Activated T-helper 1 cell treated with anti-CD3 and anti-CD28 coated beads, Interleukin-2, amount 50 U/mL, for 16 hours (primary cell): ENCODE results near the gene OR2L8.

ENCODE experiments used
- DNase-seq, 2 donors: peaks; one replicate each; pipeline ENCODE4 v3.0.0-alpha.2; 2020; ENCODE audit warnings: low read depth in 1 of 2, low spot score in 1 of 2

Gene OR2L8, protein sequence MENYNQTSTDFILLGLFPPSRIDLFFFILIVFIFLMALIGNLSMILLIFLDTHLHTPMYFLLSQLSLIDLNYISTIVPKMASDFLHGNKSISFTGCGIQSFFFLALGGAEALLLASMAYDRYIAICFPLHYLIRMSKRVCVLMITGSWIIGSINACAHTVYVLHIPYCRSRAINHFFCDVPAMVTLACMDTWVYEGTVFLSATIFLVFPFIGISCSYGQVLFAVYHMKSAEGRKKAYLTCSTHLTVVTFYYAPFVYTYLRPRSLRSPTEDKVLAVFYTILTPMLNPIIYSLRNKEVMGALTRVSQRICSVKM

DNA sequence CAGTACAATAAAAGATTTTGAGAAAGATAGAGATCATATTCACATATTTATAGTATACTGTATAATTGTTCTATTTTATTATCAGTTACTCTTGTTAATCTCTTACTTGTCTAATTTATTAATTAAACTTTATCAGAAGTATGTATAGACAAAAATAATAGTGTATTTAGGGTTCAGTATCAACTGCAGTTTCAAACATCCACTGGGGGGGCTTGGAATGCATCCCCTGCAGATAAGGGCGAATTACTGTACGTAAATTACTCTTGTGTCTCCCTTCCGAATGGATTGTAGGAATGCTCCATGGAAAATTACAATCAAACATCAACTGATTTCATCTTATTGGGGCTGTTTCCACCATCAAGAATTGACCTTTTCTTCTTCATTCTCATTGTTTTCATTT lies at the start of gene OR2L8:
Gene OR2L8 (plus strand): TSS at position 301 of the 400 bp plus-strand sequence. CDS start 0 bp downstream, at position 301.
- DNase-seq: no peak

DNA sequence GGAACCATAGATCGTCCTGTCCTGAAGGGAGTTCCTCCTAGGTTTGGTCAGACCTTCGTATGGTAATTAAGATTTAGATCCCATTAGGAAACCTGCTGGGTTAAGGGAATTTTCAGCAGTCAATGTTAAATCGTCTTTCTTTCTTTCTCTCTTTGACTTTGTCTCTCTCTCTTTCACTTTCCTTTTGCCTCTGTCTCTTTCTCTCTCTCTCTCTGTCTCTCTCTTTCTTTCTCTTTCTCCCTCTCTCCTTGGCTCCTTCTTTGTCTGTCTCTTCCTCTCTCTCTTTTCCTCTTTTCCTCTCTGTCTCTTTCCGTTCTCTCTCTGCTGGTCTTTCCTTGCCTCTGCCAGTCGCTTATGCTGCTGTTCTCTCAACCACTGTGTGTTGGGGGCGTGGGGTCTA lies 44.5 kb upstream of the OR2L8 start:
- DNase-seq: no peak

- DNase-seq: no peak
These were observed 43.5 kb upstream of the OR2L8 start for GRCh38 chr1:247905181-247905580.

- DNase-seq: no peak
These were observed 42.7 kb upstream of the OR2L8 start for GRCh38 chr1:247905910-247906503.

- no peak for DNase-seq
These were observed 42.1 kb upstream of the OR2L8 start for GRCh38 chr1:247906504-247907047.

- DNase-seq: no peak
These were observed 39.9 kb upstream of the OR2L8 start for GRCh38 chr1:247908766-247909165.

DNA sequence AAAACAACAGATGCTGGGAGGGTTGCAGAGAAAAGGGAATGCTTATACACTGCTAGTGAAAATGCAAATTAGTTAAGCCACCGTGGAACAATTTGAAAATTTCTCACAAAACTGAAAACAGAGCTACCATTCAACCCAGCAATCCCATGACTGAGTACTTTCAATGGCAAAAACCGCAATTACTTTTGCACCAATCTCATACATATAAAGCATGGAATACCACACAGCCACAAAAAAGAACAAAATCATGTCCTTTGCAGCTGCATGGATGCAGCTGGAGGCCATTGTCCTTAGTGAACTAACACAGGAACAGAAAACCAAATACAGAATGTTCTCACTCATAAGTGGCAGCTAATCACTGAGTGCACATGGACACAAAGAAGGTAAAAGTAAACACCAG lies 34.9 kb upstream of the OR2L8 start:
- DNase-seq: no peak

GRCh38 chr1:247914941-247915662 lies 33.6 kb upstream of the OR2L8 start:
- DNase-seq: no peak

DNA sequence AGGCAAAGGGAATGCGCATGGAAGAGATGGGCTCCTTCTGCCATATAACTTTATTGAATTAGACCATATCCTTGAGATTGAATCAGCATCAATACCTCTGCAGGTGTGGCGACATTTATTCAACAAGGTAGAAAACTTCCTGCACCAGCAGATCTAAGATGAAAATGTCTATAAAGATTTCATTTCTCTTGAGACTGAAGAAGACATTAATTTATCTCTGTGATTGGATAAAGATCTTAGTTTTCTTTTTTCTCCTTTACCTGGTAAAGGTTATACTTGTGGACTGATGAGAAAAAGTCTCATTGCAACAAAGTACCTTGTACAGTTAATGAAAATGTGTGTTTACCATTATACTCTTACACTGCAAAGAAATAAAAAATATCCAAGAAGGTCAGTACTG lies 28.7 kb upstream of the OR2L8 start, which contains the start of gene OR2T8:
Gene OR2T8 (plus strand): TSS at position 301 of the 400 bp plus-strand sequence. CDS start 766 bp downstream, outside the sequence.
- DNase-seq: no peak

DNA sequence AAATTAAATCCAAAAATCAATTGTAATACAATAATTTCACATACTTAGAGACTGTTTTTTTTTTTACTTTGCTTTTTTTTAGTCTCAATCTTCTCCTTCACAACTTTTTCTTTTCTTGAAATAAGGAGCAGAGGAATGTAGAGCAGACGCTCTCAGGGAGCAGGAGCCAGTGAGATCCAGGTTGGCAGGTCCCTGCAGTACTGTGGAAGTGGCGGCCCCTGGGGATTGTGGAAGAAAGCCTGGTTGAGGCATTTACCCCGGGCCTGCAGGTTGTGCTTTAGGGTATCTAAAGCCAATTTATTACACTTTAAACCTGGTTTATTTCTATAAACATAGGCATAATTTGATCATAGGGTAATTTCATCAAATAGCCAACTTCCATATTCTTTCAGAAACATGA lies 24.7 kb upstream of the OR2L8 start:
- no peak for DNase-seq

- DNase-seq: no peak
These were observed 23.8 kb upstream of the OR2L8 start, which contains the start of gene OR2AJ1 for GRCh38 chr1:247924868-247925267. Gene OR2AJ1, plus strand, starts transcription at chr1:247924889. Its CDS starts 8,880 bp downstream, at chr1:247933769.

DNA sequence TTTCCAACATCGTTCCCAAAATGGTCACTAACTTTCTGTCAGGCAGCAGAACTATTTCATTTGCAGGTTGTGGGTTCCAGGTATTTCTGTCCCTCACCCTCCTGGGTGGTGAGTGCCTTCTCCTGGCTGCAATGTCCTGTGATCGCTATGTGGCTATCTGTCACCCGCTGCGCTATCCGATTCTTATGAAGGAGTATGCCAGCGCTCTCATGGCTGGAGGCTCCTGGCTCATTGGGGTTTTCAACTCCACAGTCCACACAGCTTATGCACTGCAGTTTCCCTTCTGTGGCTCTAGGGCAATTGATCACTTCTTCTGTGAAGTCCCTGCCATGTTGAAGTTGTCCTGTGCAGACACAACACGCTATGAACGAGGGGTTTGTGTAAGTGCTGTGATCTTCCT lies 14.7 kb upstream of the OR2L8 start:
- DNase-seq: no peak

- DNase-seq: no peak
These were observed 12.9 kb upstream of the OR2L8 start for GRCh38 chr1:247935781-247936180.

DNA sequence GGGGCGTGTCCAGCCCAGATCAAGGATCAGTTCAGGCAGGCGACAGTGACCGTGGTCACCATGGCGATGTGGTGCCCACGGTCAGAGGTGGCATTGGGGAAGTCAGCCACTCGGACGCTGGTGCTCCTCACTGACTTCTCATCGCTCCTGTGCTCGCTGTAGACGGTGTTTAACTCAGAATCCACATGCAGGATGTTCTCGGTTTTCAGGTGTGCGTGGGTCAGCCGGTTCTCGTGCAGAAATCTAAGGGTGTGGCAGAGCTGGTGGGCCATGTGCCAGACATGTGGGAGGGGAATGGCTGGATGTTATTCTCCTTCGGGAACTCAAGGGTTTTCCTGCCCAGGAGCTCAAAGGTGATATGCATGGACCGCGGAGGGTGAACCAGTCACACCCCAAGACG lies 12.2 kb upstream of the OR2L8 start:
- DNase-seq: no peak

- DNase-seq: peak in 1 of 2 donors; percentile 77
These were observed 11.5 kb upstream of the OR2L8 start for GRCh38 chr1:247936965-247937734.

GRCh38 chr1:247942624-247943023 lies 6.0 kb upstream of the OR2L8 start:
- no peak for DNase-seq

GRCh38 chr1:247953408-247953807 lies 4.8 kb downstream of the OR2L8 start:
- DNase-seq: no peak

DNA sequence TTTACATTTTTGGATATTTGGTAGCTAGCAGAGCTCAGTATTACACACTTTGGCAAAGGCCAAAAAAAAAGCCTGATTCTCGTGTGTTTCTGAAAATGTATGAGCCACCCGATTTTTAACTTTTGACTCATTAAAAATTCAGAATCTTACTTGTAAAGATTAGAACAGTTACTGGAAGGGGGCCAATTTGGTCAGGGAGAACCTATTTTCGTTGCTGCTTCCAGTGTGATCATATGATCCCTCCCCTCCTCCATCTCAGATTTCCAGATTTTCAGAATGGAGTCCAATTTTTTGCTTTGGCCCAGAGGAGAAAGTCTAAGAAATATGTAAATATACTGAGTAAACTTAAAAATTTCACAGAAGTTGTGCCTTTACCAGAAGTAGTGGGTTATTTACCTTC lies 13.1 kb downstream of the OR2L8 start:
- no peak for DNase-seq

DNA sequence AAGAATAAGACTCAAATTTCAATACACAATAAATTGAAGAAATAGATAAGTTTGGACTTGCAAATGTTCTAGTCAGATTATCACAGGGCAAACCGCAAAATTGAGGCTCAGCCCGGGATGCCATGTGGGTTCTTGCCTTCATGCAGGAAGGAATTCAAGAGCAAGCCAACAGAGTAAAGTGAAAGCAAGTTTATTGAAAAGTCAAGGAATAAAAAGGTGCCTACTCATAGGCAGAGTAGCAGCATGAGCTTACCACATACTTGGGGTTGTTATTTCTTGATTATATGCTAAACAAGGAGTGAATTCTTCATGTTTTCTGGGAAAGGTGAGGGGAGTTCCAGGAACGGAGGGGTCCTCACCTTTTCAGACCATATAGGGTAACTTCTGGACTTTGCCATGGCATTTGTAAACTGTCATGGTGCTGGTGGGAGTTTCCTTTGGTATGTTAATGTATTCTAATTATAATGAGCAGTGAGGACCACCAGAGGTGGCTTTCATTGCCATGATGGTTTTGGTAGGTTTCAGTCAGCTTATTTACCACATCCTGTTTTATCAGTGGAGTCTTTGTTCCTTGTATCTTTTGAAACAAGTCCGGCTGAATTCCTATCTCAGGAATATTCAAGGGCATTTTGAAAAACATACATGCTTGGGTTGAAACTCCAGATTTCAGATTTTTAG lies 14.4 kb downstream of the OR2L8 start:
- DNase-seq: no peak

GRCh38 chr1:247964933-247965332 lies 16.3 kb downstream of the OR2L8 start, which contains the start of gene OR2AK2:
Gene OR2AK2, plus strand, starts transcription at chr1:247965233. Its CDS starts 144 bp downstream, at chr1:247965377.
- DNase-seq: no peak
